Measurements from ENCODE around the gene TKTL1. TPM values are rescaled to one million over a fixed set of nuclear protein-coding genes. Genes with fewer than 3 reads are reported as not detected.

Gene TKTL1
- total RNA-seq, 1 experiment from 2014 or later = not detected

- BruUV-seq (replicated peaks) = no TSS peak
- Histone ChIP-seq H3K27ac (ENCODE audit: low read depth, low read length, poor library complexity, severe bottlenecking) (no peak overlapping the region), H3K4me3 (ENCODE audit: low read depth, low read length, poor library complexity, severe bottlenecking) (no peak overlapping the region), H3K27me3 (replicated peaks; ENCODE audit: insufficient read depth, low read depth, low read length, poor library complexity) (peaks cover 12% of the 10 kb centered on the region), H3K9me3 (ENCODE audit: low read depth, low read length, poor library complexity, severe bottlenecking) (no peaks in the 10 kb centered on the region), H3K4me1 (ENCODE audit: insufficient read depth, low read length, poor library complexity, severe bottlenecking) (no peaks in the 10 kb centered on the region), H3K36me3 (ENCODE audit: insufficient read depth, low read length, poor library complexity, severe bottlenecking) (no peaks in the 10 kb centered on the region)
- ChIA-PET POLR2A (ENCODE audit: low non-redundant PET) (no interaction called here), CTCF (no interaction called here)
- TF ChIP-seq, protein P1, sequence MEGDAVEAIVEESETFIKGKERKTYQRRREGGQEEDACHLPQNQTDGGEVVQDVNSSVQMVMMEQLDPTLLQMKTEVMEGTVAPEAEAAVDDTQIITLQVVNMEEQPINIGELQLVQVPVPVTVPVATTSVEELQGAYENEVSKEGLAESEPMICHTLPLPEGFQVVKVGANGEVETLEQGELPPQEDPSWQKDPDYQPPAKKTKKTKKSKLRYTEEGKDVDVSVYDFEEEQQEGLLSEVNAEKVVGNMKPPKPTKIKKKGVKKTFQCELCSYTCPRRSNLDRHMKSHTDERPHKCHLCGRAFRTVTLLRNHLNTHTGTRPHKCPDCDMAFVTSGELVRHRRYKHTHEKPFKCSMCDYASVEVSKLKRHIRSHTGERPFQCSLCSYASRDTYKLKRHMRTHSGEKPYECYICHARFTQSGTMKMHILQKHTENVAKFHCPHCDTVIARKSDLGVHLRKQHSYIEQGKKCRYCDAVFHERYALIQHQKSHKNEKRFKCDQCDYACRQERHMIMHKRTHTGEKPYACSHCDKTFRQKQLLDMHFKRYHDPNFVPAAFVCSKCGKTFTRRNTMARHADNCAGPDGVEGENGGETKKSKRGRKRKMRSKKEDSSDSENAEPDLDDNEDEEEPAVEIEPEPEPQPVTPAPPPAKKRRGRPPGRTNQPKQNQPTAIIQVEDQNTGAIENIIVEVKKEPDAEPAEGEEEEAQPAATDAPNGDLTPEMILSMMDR (conservative IDR thresholded peaks at IDR 0.05; ENCODE audit: low read depth, low read length) = no peak
- TF ChIP-seq EZH2 (IDR thresholded peaks at IDR 0.05; ENCODE audit: borderline replicate concordance, low read depth, low read length, poor library complexity, severe bottlenecking) = no peak
- DNase-seq (ENCODE audit: low spot score) = no peak
- intact Hi-C loops (cut with micrococcal nuclease; ENCODE audit: unreplicated experiment) = no loop called here
These were observed 33.1 kb downstream of the TKTL1 start for GRCh38 chrX:154328646-154329045.

- H3K36me3 ChIP-seq (ENCODE audit: insufficient read depth, low read length, poor library complexity, severe bottlenecking) = no peaks in the 10 kb centered on the region
- DNase-seq (ENCODE audit: low spot score) = no peak
- CTCF ChIA-PET = no interaction called here
- POLR2A ChIA-PET (ENCODE audit: low non-redundant PET) = no interaction called here
- H3K4me1 ChIP-seq (ENCODE audit: insufficient read depth, low read length, poor library complexity, severe bottlenecking) = no peaks in the 10 kb centered on the region
- no peak overlapping the region for H3K4me3 ChIP-seq (ENCODE audit: low read depth, low read length, poor library complexity, severe bottlenecking)
- no peak overlapping the region for H3K27ac ChIP-seq (ENCODE audit: low read depth, low read length, poor library complexity, severe bottlenecking)
- H3K9me3 ChIP-seq (ENCODE audit: low read depth, low read length, poor library complexity, severe bottlenecking) = no peaks in the 10 kb centered on the region
- no TSS peak for BruUV-seq (replicated peaks)
- intact Hi-C loops (cut with micrococcal nuclease; ENCODE audit: unreplicated experiment) = no loop called here
- H3K27me3 ChIP-seq (replicated peaks; ENCODE audit: insufficient read depth, low read depth, low read length, poor library complexity) = peaks cover 11% of the 10 kb centered on the region
- TF ChIP-seq, protein P1 (conservative IDR thresholded peaks at IDR 0.05; ENCODE audit: low read depth, low read length) = no peak
- no peak for TF ChIP-seq EZH2 (IDR thresholded peaks at IDR 0.05; ENCODE audit: borderline replicate concordance, low read depth, low read length, poor library complexity, severe bottlenecking)
These were observed 33.7 kb downstream of the TKTL1 start for GRCh38 chrX:154329294-154329693.

GRCh38 chrX:154332561-154332960 is 37.0 kb downstream of the TKTL1 start:
- H3K4me1 ChIP-seq (ENCODE audit: insufficient read depth, low read length, poor library complexity, severe bottlenecking) = no peaks in the 10 kb centered on the region
- no peaks in the 10 kb centered on the region for H3K36me3 ChIP-seq (ENCODE audit: insufficient read depth, low read length, poor library complexity, severe bottlenecking)
- TF ChIP-seq, protein P1 (conservative IDR thresholded peaks at IDR 0.05; ENCODE audit: low read depth, low read length) = no peak
- no peak for TF ChIP-seq EZH2 (IDR thresholded peaks at IDR 0.05; ENCODE audit: borderline replicate concordance, low read depth, low read length, poor library complexity, severe bottlenecking)
- BruUV-seq (replicated peaks) = no TSS peak
- H3K27ac ChIP-seq (ENCODE audit: low read depth, low read length, poor library complexity, severe bottlenecking) = no peak overlapping the region
- intact Hi-C loops (cut with micrococcal nuclease; ENCODE audit: unreplicated experiment) = no loop called here
- no peaks in the 10 kb centered on the region for H3K27me3 ChIP-seq (replicated peaks; ENCODE audit: insufficient read depth, low read depth, low read length, poor library complexity)
- H3K4me3 ChIP-seq (ENCODE audit: low read depth, low read length, poor library complexity, severe bottlenecking) = no peak overlapping the region
- H3K9me3 ChIP-seq (ENCODE audit: low read depth, low read length, poor library complexity, severe bottlenecking) = no peaks in the 10 kb centered on the region
- CTCF ChIA-PET = no interaction called here
- no peak for DNase-seq (ENCODE audit: low spot score)
- POLR2A ChIA-PET (ENCODE audit: low non-redundant PET) = no interaction called here

All from A673 (cell line).